ENCODE results near the gene LRRN3.

DNA sequence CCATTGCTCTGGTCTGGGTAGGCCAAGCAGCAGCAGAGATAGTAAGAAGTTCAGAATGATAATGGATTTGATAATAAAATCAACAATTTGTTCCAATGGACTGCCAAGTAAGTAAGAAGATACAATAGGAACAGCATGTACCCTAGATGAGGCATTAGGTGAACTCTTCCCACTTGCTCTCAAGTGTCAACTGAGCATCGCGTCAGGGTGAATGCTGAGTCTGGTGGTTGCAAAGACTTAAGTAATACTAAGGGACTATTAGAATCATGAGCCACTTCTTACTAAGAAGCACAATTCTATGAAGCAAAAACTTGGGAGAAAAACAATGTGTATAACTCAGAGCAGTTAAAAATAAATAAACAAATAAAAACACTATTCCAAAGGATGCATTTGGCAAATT lies 54.5 kb downstream of the LRRN3 start:
- TF ChIP-seq, protein P1, sequence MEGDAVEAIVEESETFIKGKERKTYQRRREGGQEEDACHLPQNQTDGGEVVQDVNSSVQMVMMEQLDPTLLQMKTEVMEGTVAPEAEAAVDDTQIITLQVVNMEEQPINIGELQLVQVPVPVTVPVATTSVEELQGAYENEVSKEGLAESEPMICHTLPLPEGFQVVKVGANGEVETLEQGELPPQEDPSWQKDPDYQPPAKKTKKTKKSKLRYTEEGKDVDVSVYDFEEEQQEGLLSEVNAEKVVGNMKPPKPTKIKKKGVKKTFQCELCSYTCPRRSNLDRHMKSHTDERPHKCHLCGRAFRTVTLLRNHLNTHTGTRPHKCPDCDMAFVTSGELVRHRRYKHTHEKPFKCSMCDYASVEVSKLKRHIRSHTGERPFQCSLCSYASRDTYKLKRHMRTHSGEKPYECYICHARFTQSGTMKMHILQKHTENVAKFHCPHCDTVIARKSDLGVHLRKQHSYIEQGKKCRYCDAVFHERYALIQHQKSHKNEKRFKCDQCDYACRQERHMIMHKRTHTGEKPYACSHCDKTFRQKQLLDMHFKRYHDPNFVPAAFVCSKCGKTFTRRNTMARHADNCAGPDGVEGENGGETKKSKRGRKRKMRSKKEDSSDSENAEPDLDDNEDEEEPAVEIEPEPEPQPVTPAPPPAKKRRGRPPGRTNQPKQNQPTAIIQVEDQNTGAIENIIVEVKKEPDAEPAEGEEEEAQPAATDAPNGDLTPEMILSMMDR (IDR thresholded peaks at IDR 0.05): no peak
- no peak for TF ChIP-seq POLR2A (IDR thresholded peaks at IDR 0.05)
